Kidney epithelial cell (primary cell): ENCODE results near the gene PIP4K2B. TPM values are rescaled to one million over a fixed set of nuclear protein-coding genes. Genes with fewer than 3 reads are reported as not detected.

Experiments
- DNase-seq: peaks from one replicate; pipeline ENCODE4 v3.0.0-alpha.2; 2010; ENCODE audit warnings: low read depth
- H3K27me3 ChIP-seq: 2 replicates; pipeline ENCODE4 v1.6.0; 2011; ENCODE audit warnings: low read length; ENCODE audit not compliant: control insufficient read depth, insufficient read depth
- H3K36me3 ChIP-seq: 2 replicates; pipeline ENCODE4 v1.5.1; 2011; ENCODE audit warnings: low read length; ENCODE audit not compliant: control insufficient read depth, insufficient read depth
- H3K4me3 ChIP-seq: 2 replicates; pipeline ENCODE4 v1.5.1; 2011; ENCODE audit warnings: low read depth, mild to moderate bottlenecking, control low read depth, low read length
- total RNA-seq: library from RNA; depleted of rRNA; stranded (reverse); fragments of >200 nt; gene quantifications from 2 replicates; pipeline ENCODE4 v1.2.3, GENCODE V29; 2015
- TF ChIP-seq, protein P1 (sequence below): IDR thresholded peaks from 2 replicates; pipeline ENCODE4 v1.5.1; 2011; ENCODE audit warnings: mild to moderate bottlenecking, moderate library complexity, low read length, control low read depth, inconsistent platforms; ENCODE audit not compliant: insufficient read depth, poor library complexity, severe bottlenecking

The PIP4K2B gene
- total RNA-seq, 1 donor from 2014 or later: 34.8 TPM

DNA sequence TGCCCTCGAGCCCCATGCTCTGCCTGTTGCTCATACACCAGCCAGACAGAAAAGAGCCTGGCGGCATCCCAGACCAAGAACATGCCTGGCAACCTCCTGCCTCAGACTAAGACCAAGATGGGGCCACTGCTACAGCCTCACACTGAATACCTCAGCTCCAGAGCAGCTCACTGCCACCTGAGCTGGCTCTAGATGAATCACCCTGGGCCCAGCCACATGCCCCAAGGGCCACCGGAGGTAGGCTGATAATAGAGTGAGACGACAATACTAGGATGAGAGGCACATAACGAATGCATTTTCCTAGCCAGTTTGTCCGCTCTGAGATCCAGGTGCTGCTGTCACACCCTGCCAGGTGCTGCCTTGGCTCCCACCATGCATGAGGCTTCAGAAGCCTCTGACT is 13.0 kb downstream of the PIP4K2B start:
- no peak overlapping the region for H3K4me3 ChIP-seq
- no peak for DNase-seq
- TF ChIP-seq, protein P1, sequence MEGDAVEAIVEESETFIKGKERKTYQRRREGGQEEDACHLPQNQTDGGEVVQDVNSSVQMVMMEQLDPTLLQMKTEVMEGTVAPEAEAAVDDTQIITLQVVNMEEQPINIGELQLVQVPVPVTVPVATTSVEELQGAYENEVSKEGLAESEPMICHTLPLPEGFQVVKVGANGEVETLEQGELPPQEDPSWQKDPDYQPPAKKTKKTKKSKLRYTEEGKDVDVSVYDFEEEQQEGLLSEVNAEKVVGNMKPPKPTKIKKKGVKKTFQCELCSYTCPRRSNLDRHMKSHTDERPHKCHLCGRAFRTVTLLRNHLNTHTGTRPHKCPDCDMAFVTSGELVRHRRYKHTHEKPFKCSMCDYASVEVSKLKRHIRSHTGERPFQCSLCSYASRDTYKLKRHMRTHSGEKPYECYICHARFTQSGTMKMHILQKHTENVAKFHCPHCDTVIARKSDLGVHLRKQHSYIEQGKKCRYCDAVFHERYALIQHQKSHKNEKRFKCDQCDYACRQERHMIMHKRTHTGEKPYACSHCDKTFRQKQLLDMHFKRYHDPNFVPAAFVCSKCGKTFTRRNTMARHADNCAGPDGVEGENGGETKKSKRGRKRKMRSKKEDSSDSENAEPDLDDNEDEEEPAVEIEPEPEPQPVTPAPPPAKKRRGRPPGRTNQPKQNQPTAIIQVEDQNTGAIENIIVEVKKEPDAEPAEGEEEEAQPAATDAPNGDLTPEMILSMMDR: no peak
- no peaks in the 10 kb centered on the region for H3K27me3 ChIP-seq
- H3K36me3 ChIP-seq: peaks cover 1% of the 10 kb centered on the region

DNA sequence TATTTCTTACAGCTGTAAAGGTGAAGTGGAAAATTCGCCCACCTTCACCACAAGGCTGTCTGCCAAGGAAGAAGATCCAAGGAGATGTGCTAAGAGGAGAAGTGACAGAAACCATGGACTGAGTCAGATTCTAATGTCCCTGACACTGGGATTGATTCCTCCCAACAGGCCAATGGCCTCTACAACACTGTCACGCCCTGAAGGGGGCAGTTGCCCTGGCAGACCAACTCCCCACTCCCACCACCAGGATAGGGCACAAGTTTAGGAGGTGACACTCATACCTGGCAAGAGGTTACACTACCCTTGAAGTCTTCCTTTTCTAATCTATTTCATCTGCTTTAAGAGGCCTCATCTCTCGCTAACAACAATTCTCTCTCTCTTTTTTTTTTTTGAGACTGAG is 16.1 kb downstream of the PIP4K2B start:
- H3K36me3 ChIP-seq: peaks cover 3% of the 10 kb centered on the region
- no peaks in the 10 kb centered on the region for H3K27me3 ChIP-seq
- DNase-seq: no peak
- TF ChIP-seq, protein P1: no peak
- no peak overlapping the region for H3K4me3 ChIP-seq

DNA sequence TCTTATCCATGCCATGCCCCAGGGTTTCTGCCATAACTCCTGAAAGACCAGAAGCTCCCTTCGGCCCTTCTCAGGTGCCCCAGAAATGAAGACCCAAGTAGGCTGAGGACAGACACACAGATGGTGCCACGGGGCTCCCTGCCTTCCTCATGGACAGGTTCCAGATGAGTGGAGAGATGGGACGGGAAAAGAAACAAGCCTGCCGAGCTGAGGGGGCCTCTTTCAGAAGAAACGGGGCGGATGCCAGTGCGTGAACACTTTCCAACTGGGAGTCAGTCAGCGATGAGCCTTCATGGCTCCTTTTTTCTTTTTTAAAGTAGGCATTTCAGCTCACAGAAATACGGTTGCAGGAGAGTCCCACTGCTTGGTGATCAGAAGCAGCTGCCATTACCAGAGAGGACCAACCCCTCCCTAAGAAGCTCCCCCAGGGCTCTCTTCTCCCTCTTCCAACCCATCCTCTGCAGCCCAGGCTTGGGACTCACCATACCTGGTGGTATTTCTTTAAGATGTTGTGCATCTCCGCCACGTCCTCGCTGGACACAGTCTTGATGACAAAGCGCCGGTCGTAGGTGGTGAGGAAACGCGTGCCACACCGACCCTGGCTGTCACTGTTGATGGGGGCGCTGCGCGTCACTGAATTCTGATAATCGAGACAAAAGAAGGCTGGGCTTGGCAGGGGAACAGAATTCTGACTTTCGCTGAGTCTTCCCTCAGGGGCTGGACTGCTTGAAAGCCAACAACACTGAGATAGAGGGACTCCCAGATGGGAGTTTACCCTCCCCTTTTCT is 19.2 kb downstream of the PIP4K2B start:
- TF ChIP-seq, protein P1: no peak
- no peak overlapping the region for H3K4me3 ChIP-seq
- no peak for DNase-seq
- H3K27me3 ChIP-seq: no peaks in the 10 kb centered on the region
- H3K36me3 ChIP-seq: peaks cover 3% of the 10 kb centered on the region

DNA sequence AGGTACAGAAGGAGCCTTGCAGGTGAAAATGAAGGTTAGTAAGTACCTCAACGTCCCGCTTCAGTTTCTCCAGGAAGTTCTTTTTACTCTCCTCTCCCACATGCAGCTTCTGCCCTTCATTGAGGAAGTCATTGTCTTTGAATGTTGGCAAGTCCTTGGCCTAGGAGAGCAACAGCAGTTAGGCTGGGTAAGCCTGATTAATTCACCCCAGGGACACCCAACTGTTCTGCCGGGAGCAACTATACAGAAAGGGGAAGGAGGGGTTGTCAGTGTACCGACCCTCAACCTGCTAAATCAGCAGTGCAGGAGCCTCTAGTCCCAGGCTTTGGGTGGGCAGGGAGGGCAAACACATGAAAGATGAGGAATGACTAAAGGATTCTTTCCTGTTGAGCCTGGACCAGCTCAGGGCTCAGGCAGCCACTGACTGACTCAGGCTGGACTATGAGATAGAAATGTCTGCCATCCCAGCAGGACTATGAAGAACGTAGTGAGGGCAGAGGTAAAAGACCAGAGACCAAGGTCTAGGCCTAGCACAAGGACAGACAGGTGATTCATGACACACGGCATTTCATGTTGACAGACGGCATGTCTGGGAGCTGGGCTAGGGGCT is 21.6 kb downstream of the PIP4K2B start:
- DNase-seq: no peak
- Histone ChIP-seq H3K36me3 (peaks cover 3% of the 10 kb centered on the region), H3K4me3 (no peak overlapping the region), H3K27me3 (no peaks in the 10 kb centered on the region)
- TF ChIP-seq, protein P1: no peak

DNA sequence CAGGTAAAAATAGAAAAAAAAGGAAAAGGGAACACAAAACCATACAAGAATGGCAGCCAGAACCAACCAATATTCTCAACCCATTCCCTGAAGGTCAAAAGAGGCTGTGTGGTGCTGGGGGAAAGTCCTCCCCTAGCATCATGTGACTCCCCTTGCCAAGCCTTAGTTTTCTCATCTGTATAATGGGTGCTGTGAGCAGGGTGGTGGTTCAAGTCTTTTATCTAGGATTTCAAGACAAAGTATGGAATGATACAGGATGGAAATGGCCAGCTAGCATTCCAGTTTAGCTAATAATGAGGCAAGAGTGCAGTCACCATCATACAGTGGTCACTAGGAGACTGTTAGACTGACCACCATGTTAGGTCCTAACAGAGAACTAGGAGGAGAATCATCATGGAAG is 26.1 kb downstream of the PIP4K2B start:
- no peak for DNase-seq
- no peak overlapping the region for H3K4me3 ChIP-seq
- H3K36me3 ChIP-seq: peaks cover 1% of the 10 kb centered on the region
- TF ChIP-seq, protein P1: no peak
- no peaks in the 10 kb centered on the region for H3K27me3 ChIP-seq
